H4 (cell line): ENCODE data around the gene RIPOR1. TPM values are rescaled to one million over a fixed set of nuclear protein-coding genes. Genes with fewer than 3 reads are reported as not detected.
A peak's percentile ranks its signal among the peaks of the same experiment; 100 is the strongest.
"Not testable (repeated sequence)": the region's sequence is repeated elsewhere in the genome, so short reads cannot be mapped to it uniquely, and the experiment has no call there.

Experiments
- DNase-seq: peaks from one replicate; pipeline ENCODE4 v3.0.0-alpha.2; 2015; ENCODE audit warnings: low spot score
- total RNA-seq: library from RNA; depleted of rRNA; stranded (reverse); fragments of >200 nt; shearing (Covaris generic); gene quantifications from 2 replicates; pipeline ENCODE4 v1.2.3, GENCODE V29; 2014

The RIPOR1 gene
- total RNA-seq, 1 experiment from 2014 or later, result 11.0 TPM

DNA sequence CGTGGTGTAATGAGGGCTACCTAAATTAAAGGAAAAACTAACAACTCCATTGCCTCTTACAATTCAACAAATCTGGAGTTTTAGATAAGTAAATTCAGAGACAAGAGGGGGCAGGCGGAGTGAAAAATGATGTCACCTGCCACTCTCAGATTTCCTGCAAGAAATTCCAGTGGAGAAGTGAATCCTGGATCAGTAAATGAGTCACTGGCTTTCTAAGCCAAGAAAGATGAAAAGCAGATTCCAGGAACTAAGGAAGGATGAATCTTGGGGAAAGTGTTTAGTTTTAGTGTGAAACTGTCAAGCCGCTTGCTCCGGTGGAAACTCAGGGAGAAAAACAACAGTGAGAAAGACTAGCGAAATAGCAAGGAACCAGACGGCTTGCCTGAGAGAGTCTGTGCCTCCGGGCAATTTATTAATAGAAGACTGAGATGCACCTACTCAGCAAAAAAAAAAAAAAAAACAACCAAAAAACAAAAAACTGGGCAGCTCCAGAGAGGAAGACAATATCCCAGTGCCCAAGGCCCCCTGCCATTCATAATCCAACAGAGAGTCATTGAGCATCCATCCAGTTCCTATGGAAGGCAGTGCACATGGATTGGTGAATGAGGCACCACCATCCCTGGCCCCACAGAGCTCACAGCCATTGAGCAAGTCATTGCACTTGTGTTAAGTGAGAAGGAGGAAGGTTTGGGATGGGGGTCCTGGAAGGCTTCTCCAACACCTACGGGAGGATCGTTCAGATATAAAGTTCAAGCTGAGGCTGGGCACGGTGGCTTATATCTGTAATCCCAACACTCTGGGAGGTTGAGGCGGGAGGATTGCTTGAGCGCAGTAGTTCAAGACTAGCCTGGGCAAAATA lies 12.1 kb upstream of the RIPOR1 start:
- DNase-seq, result no peak

DNA sequence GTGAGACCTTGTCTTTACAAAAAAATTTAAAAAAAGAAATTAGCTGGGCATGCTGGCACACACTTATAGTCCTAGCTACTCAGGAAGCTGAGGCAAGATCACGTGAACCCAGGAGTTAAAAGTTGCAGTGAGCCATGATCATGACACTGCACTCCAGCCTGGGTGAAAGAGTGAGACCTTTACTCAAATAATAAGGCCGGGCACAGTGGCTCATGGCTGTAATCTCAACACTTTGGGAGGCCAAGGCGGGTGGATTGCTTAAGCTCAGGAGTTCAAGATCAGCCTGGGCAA lies 11.5 kb upstream of the RIPOR1 start:
- no peak for DNase-seq

DNA sequence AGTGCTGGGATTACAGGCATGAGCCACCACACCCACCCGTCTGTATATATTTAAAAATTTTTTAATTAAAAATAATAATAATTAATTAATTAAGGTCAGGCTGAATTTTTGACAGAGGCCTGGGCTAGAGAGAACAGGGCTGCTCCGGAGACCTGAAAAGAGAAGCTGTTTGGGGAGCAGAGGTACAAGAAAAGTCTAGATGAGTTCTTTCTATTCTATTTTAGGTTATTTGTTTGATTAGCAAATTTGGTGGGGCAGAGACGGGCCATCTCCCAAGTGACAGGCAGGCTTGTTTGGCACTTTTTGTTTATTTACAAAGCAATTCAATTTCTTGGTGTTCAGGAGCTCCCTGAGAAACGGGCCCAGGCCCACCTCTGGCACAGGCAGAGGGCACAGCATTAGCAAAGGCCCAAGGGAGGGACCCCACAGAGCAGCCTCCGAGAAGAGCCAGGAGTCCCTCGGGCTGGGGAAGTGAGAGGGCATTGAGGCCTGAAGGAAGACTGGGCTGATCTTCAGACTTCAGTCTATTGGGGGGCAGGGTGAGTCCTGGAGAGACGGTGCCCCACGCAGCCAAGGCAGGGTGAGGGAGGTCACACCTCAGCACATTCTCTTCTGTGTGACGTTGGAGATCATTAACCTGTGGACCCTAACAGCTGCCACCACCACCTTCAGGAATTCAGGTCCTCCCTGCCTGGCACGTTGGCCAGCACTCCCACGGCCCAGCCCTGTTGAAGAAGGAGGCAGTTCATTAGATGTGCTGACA lies 10.8 kb upstream of the RIPOR1 start:
- DNase-seq, result no peak

DNA sequence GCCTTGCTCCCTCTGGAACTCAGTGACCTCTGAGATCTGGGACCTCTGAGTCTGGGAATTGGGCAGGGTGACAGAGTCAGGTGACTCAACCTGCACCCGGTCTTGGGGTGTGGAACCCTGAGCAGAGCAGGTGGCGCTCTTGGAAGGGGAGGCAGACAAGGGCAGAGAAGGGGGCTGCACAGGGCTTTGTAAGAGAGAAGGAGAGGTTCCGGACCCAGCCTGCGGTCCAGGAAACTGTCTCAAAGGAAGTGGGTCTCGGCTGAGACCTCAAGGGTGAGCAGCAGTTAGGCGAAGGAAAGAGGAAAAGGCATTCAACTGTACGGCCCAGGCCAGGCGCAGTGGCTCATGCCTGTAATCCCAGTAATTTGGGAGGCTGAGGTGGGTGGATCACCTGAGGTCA lies 10.0 kb upstream of the RIPOR1 start:
- DNase-seq, result no peak

DNA sequence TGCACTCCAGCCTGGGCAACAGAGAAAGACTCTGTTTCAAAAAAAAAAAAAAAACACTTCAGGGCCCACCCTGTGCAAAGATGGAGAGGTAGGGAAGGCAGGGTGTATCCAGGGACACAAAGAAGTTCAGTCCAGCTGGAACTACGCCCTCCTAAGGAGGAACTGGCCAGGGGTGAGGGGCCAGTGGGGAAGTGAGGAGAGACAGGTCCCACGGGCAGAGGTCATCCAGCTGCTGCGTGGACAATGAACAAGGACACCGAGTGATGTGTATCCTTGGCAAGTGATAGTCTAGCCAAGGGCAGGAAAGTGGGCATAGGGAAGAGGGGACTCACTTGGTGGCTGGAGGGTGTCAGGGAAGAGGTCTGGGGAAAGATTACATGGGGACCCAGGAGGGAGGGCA lies 9.4 kb upstream of the RIPOR1 start:
- DNase-seq, result no peak

DNA sequence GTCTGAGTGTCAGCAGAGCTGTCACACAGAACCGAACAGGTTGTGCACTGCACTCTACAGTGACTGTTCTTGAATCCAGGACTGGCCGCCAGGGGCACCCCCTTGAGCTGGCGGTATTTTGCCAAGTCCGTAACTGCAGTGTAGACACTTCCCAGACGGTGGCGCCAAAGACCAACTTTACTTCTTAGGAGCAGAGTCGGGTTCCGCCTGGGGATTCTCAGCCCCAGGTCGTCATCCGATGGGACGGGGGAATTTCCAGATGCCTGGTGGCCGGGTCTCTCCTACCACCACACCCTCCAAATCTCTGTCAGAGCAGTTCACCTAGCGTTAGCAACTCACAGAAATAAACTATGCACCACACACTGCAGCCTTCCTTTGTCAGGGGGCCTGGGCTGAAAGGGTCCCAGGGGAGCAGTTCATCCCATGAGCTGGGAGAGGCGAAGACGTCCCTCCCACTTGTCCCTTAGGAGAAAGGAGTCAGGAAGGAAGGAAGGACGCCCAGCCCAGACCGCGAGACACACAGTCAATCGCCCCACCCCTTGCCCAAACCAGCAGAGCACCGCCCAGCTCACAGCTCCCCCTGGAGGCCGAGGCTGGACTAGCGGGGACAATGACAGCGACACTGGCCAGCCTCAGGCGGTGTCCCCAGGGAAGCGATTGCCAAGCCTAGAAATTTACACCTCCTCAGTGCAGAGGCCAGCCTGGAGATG lies 7.4 kb upstream of the RIPOR1 start:
- peak; percentile 92 for DNase-seq

DNA sequence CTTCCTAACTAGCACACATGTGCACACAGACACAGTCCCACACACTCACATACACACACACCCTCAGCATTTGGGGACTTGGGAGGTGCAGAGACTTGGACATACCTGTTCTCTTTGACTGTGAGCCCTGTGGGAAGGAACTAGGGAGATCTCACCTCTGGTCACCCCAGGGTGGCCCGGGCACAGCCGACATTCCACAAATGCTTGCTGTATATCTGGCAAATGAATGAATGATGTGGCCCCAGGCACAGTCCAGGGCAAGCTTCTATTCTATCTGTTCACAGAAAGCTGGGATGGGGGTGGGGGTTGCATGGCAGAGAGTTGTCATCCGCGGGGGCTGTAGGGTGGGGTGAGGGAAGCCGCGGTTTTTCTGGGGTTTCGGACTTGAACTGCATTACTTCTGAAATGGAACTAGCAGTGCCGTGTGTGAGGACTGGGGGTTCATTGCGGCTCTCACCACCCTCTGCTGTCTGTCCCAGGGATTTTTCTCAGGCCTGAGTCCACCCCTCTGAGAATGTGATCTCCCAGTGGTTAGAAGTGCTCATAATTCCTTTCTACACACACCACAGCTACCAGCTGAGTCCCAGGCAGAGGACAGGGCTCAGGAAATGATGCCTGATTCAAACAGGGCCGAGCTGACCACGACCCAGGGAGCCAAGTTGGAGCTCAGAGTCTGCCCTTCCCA lies 3.3 kb upstream of the RIPOR1 start:
- no peak for DNase-seq

DNA sequence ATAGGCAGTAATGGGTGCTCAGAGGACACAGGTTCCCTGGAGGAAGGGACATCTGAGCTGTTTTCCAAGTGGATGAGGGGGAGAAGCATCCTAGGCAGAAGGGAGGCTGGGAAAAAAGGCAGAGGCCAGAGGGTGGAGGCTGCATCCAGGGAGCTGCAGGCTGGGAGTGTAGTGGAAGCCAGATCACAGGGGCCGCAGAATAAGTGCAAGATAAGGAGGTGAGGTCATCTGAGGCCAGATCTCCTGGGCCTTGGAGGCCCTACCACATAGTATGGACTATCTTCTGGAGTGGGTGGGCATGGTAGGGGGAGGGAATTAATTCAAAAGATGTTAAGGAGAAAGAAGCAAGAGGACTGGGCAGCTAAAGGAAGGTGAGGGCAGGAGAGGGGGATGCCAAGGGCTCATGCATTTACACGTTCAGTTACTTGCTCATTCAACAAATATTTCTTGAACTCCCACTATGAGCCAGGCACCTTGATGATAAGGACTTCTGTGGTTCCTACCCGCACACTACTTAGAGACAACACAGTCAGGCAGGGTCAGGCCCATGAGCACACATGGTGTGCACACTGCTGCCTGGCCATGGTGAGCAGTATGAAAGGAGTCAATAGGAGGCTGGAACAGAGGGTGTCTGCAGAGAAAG lies 2.4 kb upstream of the RIPOR1 start:
- no peak for DNase-seq

DNA sequence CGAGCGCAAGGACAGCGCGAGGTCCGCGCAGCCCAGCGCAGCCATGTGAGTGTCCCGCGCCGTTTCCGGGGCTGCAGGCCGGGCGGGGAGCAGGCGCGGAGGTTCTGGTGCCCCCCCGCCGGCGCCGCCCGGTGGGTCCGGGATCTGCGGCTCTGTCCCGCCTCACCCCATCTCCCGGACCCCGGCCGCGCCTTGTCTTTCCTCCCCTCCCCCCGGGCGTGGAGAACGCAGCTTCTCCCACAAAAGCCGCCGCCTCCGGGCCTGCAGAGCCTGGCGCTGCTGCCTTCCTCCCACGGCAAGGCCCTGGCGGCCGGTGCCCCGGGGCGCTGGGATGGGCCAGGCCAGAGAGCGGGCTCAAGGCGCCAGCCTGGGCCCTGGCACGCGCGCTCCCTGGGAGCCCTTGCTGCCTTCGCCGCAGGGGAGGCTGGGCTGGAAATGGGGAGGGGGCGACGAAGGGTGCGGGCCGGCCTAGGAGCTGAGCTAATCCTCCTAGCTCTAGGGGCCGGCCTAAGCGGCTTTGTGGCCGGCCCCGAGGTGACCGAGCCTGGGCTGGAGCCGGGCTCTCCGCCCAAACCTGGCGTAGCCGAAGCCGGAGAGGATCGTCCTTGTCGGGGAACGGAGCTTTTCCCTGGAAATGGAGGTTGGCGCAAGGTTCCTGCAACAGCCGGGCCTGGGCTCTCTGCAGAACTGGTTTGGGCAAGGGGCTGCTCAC lies 397 bp downstream of the RIPOR1 start:
- no peak for DNase-seq

DNA sequence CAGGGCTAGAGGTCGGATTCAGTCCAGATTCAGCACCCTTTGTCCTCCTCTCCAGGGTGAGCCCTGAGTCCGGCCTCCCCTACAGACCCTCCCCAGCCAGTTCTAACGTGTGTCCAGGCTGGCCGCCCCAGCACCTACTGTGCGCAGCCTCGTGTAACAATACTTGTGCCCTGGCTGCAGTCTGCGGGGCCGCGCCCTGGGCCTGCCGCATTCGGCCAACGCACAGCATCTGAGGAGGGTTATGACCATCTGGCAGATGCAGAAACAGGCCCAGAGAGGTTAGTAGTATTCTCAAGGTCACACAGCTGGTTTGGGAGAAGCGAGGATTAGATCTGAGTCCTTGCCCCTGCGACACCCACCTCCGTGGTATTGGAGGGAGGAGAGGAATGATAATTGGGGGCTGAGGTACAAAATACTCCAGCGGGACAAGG lies 968 bp downstream of the RIPOR1 start:
- DNase-seq, result no peak

- peak; percentile 33 for DNase-seq
Measured at GRCh38 chr16:67530013-67530939, 1.6 kb downstream of the RIPOR1 start.

DNA sequence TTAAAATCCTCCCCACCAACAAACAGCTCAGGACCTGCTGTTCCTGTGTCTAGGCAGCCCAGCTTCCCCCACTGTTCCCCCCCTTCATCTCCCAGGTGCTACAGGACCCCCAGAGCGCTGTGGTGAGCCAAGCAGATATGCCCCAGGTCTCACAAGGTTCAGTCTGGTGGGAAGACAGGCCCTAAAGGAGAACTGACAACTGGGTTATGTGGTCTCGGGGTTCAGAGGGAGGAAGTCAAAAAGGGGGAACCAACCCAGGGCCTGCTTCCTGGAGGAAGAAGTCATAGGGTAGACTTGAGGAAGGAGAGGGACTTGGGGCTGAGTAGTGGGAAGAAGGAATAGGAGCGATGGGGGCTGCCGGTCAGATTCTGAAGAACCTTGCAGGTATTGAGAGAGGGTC lies 2.6 kb downstream of the RIPOR1 start:
- no peak for DNase-seq

GRCh38 chr16:67533024-67533560 lies 4.5 kb downstream of the RIPOR1 start:
- DNase-seq, result no peak

DNA sequence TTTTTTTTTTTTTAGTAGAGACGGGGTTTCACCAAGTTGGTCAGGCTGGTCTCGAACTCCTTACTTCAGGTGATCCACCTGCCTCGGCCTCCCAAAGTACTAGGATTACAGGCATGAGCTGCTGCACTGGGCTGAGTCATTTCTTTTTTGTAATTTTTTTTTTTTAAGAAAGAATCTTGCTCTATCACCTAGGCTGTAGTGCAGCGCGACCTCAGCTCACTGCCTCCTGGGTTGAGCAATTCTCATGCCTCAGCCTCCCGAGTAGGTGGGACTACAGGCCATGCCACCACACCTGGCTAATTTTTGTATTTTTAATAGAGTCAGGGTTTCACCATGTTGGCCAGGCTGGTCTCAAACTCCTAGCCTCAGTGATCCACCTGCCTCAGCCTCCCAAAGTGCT lies 5.4 kb downstream of the RIPOR1 start:
- DNase-seq, result not testable (repeated sequence)

DNA sequence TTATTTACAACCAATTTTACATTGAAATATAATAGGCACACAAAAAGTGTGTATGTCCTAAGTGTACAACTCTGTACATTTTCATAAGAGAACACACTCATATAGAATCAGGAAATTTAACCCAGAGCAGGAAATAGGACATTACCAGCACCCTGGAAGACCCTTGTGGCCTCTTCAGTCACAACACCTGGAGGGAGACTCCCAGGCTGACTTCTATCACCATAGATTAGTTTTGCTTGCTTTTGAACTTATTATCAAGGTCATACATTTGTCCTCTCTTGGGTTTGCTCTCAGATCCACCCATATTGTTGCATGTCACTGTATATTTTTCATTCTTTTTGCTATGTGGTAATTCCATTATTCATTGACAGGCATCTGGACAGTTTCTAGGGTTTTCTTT lies 5.8 kb downstream of the RIPOR1 start:
- DNase-seq, result no peak

DNA sequence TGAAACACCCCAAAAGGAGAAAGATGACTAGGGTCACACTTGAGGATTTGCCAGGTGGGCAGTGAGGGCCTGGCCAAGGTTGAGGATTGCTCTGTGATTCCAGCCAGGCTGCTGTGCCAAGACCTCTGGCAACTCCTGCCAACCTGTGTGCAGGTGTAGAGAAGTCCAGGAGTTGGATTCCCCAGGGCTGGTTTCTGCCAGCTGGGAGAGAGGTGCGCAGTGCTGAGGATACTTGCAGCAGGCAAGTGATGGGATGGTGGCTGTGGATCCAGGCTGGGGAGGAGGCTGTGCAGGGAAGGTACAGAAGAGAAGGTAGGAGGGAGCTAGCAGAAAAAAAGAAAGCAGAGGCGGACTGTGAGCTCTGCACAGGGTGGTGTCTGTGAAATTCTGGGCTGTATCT lies 6.6 kb downstream of the RIPOR1 start:
- no peak for DNase-seq

GRCh38 chr16:67537270-67537635 lies 8.6 kb downstream of the RIPOR1 start:
- no peak for DNase-seq

DNA sequence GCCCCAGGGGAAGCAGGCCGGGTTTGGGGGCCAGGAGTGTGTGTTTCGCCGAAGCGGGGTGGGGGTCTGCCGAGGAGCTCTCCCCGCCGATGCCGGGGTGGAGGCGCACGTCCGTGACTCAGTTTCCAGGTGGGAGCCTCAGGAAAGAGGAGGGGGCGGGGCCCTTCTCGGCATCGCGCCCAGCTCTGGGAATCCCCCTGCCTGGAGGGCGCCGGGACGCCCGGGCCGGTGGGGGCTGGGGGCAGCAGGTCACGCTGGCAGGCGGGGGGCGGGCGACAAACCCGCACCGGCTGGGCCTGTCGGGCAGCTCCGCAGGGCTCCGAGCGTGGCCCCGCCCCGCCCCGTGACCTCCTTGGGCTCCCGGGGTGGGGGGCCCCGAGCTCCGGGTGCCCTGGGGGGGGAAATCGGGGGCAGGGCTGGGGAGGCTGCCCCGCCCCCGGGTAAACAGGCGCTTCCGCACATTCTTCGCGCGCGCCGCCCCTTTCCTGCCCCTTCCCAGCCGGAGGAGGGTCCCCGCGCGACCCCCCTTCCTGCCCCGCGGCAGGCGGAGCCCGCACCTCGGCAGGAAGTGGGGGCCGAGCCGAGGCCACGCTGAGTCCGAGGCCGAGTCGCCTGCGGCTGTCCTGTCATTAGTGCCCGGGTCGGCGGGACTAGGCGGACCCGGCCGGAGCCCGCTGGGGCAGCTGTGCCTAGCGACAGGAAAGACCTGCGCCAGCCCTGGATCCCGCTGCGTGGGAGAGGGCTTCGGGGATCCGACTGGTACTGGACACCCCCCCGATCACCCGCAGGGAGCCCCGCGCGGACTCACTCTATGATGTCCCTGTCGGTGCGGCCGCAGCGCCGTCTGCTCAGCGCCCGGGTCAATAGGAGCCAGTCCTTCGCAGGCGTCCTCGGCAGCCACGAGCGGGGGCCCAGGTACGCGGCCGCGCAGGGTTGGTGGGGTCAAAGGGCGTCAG lies 9.3 kb downstream of the RIPOR1 start:
- no peak for DNase-seq
